Spleen (tissue), 11 donors: Measurements from ENCODE around the gene TMEM245. TPM values are rescaled to one million over a fixed set of nuclear protein-coding genes. Genes with fewer than 3 reads are reported as not detected.

Experiments used
- DNase-seq: peaks from one replicate; pipeline ENCODE4 v3.0.0-alpha.2; 2020
- H3K27ac ChIP-seq, 8 donors: fragments of 200-600 bp; sonication (generic) in 7 of 8; 1 replicate in 4 of 8; 2 replicates in 4 of 8; pipeline versions ENCODE4 v1.5.0 to v1.8.0; 2016 to 2021; ENCODE audit warnings: inconsistent platforms in 4 of 8, mild to moderate bottlenecking in 4 of 8, moderate library complexity in 1 of 8
- H3K27me3 ChIP-seq, 7 donors: fragments of 200-600 bp; sonication (generic) in 6 of 7; replicated peaks in 1 of 7; 1 replicate in 4 of 7; 2 replicates in 3 of 7; pipeline versions ENCODE4 v1.5.0 to v1.8.0; 2016 to 2021; ENCODE audit warnings: inconsistent platforms in 3 of 7, mild to moderate bottlenecking in 1 of 7
- H3K36me3 ChIP-seq, 6 donors: fragments of 200-600 bp; sonication (generic) in 5 of 6; 1 replicate in 4 of 6; 2 replicates in 2 of 6; pipeline versions ENCODE4 v1.5.0 to v1.8.0; 2016 to 2021; ENCODE audit warnings: inconsistent platforms in 2 of 6
- H3K4me1 ChIP-seq, 6 donors: fragments of 200-600 bp; sonication (generic) in 5 of 6; 1 replicate in 3 of 6; 2 replicates in 3 of 6; pipeline versions ENCODE4 v1.5.0 to v1.8.0; 2016 to 2021; ENCODE audit warnings: inconsistent platforms in 3 of 6
- H3K4me3 ChIP-seq, 8 donors: fragments of 200-600 bp; sonication (generic) in 7 of 8; 1 replicate in 4 of 8; 2 replicates in 4 of 8; pipeline versions ENCODE4 v1.5.0 to v1.8.0; 2016 to 2021; ENCODE audit warnings: inconsistent platforms in 4 of 8, mild to moderate bottlenecking in 4 of 8, moderate library complexity in 2 of 8
- H3K9me3 ChIP-seq, 8 donors: fragments of 200-600 bp; sonication (generic) in 7 of 8; 1 replicate in 4 of 8; 2 replicates in 4 of 8; pipeline versions ENCODE4 v1.5.0 to v1.8.0; 2016 to 2021; ENCODE audit warnings: inconsistent platforms in 4 of 8
- CTCF ChIP-seq, 11 experiments: fragments of 200-600 bp in 7 of 11; fragments of 450-650 bp in 4 of 11; sonication (generic) in 4 of 11; IDR thresholded peaks in 8 of 11; conservative IDR thresholded peaks in 3 of 11; 1 replicate in 7 of 11; 2 replicates in 4 of 11; pipeline versions ENCODE4 v1.4.0 to v1.8.0; 2016 to 2021; ENCODE audit warnings: antibody characterized with exemption in 11 of 11, inconsistent platforms in 4 of 11, mild to moderate bottlenecking in 1 of 11
- POLR2A ChIP-seq, 3 donors: fragments of 450-650 bp; IDR thresholded peaks; one replicate each; pipeline ENCODE4 v1.5.1; 2017; ENCODE audit warnings: antibody characterized with exemption in 3 of 3, mild to moderate bottlenecking in 1 of 3
- POLR2AphosphoS5 ChIP-seq, 3 donors: sonication (generic); formaldehyde crosslinking; IDR thresholded peaks; one replicate each; pipeline ENCODE4 v1.5.1; 2017; ENCODE audit warnings: antibody characterized with exemption in 3 of 3
- WGBS, 5 donors: extraction: QIAGEN DNeasy Blood & Tissue Kit in 3 of 5; methylation state at CpG; one replicate each; pipeline versions ENCODE4 v1.1.5 to v1.1.7; 2013 to 2018; 5-methylcytosine and 5-hydroxymethylcytosine counted together
- intact Hi-C: fragments of 100-400 bp; cut with DNase I; formaldehyde crosslinking; loops from one replicate; pipeline ENCODE4 v1.15.0; 2023; ENCODE audit warnings: low total_unique reads
- polyA plus RNA-seq, 3 donors: library from polyadenylated mRNA; stranded (reverse); fragments of 200-250 nt; gene quantifications; one replicate each; pipeline ENCODE4 v1.2.1, GENCODE V29; 2013
- total RNA-seq, 7 donors: library from RNA; depleted of rRNA in 3 of 7; stranded (reverse); fragments of >200 nt in 3 of 7; fragmentation: NEBNext Ultra II Directional in 4 of 7; extraction: Animal tissue kit (Norgen Biotek cat#: 25700) in 4 of 7; gene quantifications; one replicate each; pipeline versions ENCODE4 v1.1.0 to v1.2.1, GENCODE V29; 2016 to 2021
- donor health status: healthy with polysubstance abuse.
- donor health status: DM: no; HTN: no; CAD: no; lungs with moderate emphysema.
- donor health status: DM: no; HTN: no; CAD: no.
- donor health status: Bipolar disorder and iron deficiency.
- donor health status: healthy.
- donor health status: DM: no; HTN: no; CAD: no.
- donor health status: DM: yes; HTN: yes; CAD: no.

TMEM245 gene
- total and polyA plus RNA-seq, 10 donors: 3.2 to 71.6 (median 37.9) TPM

GRCh38 chr9:109031241-109031640, 88.5 kb downstream of the TMEM245 start:
- Histone ChIP-seq H3K36me3 (peaks cover 0 to 95% (median 22%) of the 10 kb centered on the region in 6 donors), H3K27ac (no peak overlapping the region), H3K9me3 (no peaks in the 10 kb centered on the region), H3K27me3 (no peaks in the 10 kb centered on the region), H3K4me3 (no peak overlapping the region), H3K4me1 (peaks cover 0 to 12% (median 2%) of the 10 kb centered on the region in 6 donors)
- DNase-seq: no peak
- intact Hi-C loops: no loop called here
- 93 to 98% (median 94%) methylated on average over 3 of the region's 3 CpGs for WGBS, 5 donors
- TF ChIP-seq CTCF (IDR thresholded peaks at IDR 0.05 in 8 of 11, conservative IDR thresholded peaks at IDR 0.05 in 3 of 11): no peak
- no peak for TF ChIP-seq POLR2A (IDR thresholded peaks at IDR 0.05)
- TF ChIP-seq POLR2AphosphoS5 (IDR thresholded peaks at IDR 0.05): no peak

- Histone ChIP-seq H3K9me3 (no peaks in the 10 kb centered on the region), H3K27ac (no peak overlapping the region), H3K4me1 (peaks cover 0 to 14% (median 0%) of the 10 kb centered on the region in 6 donors), H3K36me3 (peaks cover 0 to 90% (median 19%) of the 10 kb centered on the region in 6 donors), H3K4me3 (no peak overlapping the region), H3K27me3 (no peaks in the 10 kb centered on the region)
- WGBS, 5 donors: 88 to 99% (median 96%) methylated on average over 4 of the region's 4 CpGs
- no peak for DNase-seq
- intact Hi-C loops: no loop called here
- no peak for TF ChIP-seq CTCF (IDR thresholded peaks at IDR 0.05 in 8 of 11, conservative IDR thresholded peaks at IDR 0.05 in 3 of 11)
- no peak for TF ChIP-seq POLR2AphosphoS5 (IDR thresholded peaks at IDR 0.05)
- TF ChIP-seq POLR2A (IDR thresholded peaks at IDR 0.05): no peak
Measured at GRCh38 chr9:109030426-109030825, 89.3 kb downstream of the TMEM245 start.

GRCh38 chr9:109028457-109028856, 91.3 kb downstream of the TMEM245 start:
- 93 to 98% (median 97%) methylated on average over 4 of the region's 4 CpGs for WGBS, 5 donors
- TF ChIP-seq CTCF (IDR thresholded peaks at IDR 0.05 in 8 of 11, conservative IDR thresholded peaks at IDR 0.05 in 3 of 11) (no peak), POLR2A (IDR thresholded peaks at IDR 0.05) (no peak), POLR2AphosphoS5 (IDR thresholded peaks at IDR 0.05) (no peak)
- Histone ChIP-seq H3K9me3 (no peaks in the 10 kb centered on the region), H3K36me3 (peaks cover 0 to 90% (median 17%) of the 10 kb centered on the region in 6 donors), H3K4me1 (peaks cover 0 to 21% (median 0%) of the 10 kb centered on the region in 6 donors), H3K27ac (no peak overlapping the region), H3K4me3 (no peak overlapping the region), H3K27me3 (no peaks in the 10 kb centered on the region)
- intact Hi-C loops: no loop called here
- DNase-seq: no peak

- H3K9me3 ChIP-seq: no peaks in the 10 kb centered on the region
- peaks cover 0 to 30% (median 0%) of the 10 kb centered on the region in 6 donors for H3K4me1 ChIP-seq
- no peak for DNase-seq
- 60 to 88% (median 70%) methylated on average over 2 of the region's 2 CpGs for WGBS, 5 donors
- intact Hi-C loops: no loop called here
- TF ChIP-seq POLR2A (IDR thresholded peaks at IDR 0.05) (no peak), POLR2AphosphoS5 (IDR thresholded peaks at IDR 0.05) (no peak), CTCF (IDR thresholded peaks at IDR 0.05 in 8 of 11, conservative IDR thresholded peaks at IDR 0.05 in 3 of 11) (no peak)
- peaks cover 0 to 78% (median 7%) of the 10 kb centered on the region in 6 donors for H3K36me3 ChIP-seq
- H3K4me3 ChIP-seq: no peak overlapping the region
- H3K27me3 ChIP-seq: no peaks in the 10 kb centered on the region
- no peak overlapping the region for H3K27ac ChIP-seq
Measured at GRCh38 chr9:109027176-109027575, 92.6 kb downstream of the TMEM245 start.
